Nephron (organoid): ENCODE measurements around the gene MELTF.

Experiments
- H3K27ac Mint-ChIP-seq, 3 experiments: 2 replicates each; pipeline ENCODE4 v1.8.0; 2020; ENCODE audit warnings: mixed read lengths in 3 of 3, mild to moderate bottlenecking in 2 of 3, moderate library complexity in 1 of 3
- H3K27me3 Mint-ChIP-seq: 2 replicates; pipeline ENCODE4 v1.8.0; 2021; ENCODE audit warnings: low read depth, mild to moderate bottlenecking, moderate library complexity, mixed read lengths
- H3K36me3 Mint-ChIP-seq: 2 replicates; pipeline ENCODE4 v1.8.0; 2020; ENCODE audit warnings: low read depth, mixed read lengths
- H3K4me1 Mint-ChIP-seq: 2 replicates; pipeline ENCODE4 v1.8.0; 2020; ENCODE audit warnings: mixed read lengths
- H3K4me3 Mint-ChIP-seq, 3 experiments: 2 replicates each; pipeline ENCODE4 v1.8.0; 2020; ENCODE audit warnings: mild to moderate bottlenecking in 3 of 3, mixed read lengths in 3 of 3, moderate library complexity in 2 of 3
- H3K9me3 Mint-ChIP-seq: 2 replicates; pipeline ENCODE4 v1.8.0; 2020; ENCODE audit warnings: mixed read lengths
- TF ChIP-seq, protein P1 (sequence below), 3 experiments: fragments of 200-600 bp; sonication (generic); IDR thresholded peaks; one replicate each; pipeline ENCODE4 v1.5.0; 2021; ENCODE audit warnings: antibody characterized with exemption in 3 of 3; ENCODE audit not compliant: unreplicated experiment in 3 of 3

MELTF gene

DNA sequence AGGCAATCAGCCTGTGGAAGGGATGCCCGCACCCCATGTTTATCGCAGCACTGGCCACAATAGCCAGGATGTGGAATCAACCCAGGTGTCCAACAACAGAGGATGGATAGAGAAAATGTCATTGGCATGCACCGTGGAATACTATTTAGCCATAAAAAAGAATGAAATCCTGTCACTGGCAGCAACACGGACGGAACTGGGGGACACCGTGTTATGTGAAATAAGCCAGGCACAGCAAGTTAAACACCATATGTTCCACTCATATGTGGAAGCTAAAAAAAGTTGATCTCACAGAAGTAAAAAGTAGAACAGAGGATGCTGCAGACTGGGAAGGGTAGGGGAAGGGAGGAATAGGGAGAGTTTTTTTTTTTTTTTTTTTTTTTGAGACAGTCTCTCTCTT lies 15.6 kb downstream of the MELTF start:
- H3K27me3 Mint-ChIP-seq, result peaks cover 16% of the 10 kb centered on the region
- peaks cover 6% of the 10 kb centered on the region for H3K4me1 Mint-ChIP-seq
- H3K27ac Mint-ChIP-seq, result no peak overlapping the region
- no peaks in the 10 kb centered on the region for H3K9me3 Mint-ChIP-seq
- TF ChIP-seq, protein P1, sequence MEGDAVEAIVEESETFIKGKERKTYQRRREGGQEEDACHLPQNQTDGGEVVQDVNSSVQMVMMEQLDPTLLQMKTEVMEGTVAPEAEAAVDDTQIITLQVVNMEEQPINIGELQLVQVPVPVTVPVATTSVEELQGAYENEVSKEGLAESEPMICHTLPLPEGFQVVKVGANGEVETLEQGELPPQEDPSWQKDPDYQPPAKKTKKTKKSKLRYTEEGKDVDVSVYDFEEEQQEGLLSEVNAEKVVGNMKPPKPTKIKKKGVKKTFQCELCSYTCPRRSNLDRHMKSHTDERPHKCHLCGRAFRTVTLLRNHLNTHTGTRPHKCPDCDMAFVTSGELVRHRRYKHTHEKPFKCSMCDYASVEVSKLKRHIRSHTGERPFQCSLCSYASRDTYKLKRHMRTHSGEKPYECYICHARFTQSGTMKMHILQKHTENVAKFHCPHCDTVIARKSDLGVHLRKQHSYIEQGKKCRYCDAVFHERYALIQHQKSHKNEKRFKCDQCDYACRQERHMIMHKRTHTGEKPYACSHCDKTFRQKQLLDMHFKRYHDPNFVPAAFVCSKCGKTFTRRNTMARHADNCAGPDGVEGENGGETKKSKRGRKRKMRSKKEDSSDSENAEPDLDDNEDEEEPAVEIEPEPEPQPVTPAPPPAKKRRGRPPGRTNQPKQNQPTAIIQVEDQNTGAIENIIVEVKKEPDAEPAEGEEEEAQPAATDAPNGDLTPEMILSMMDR (IDR thresholded peaks at IDR 0.05; ENCODE audit: unreplicated experiment in 3 of 3), result no peak
- H3K4me3 Mint-ChIP-seq, result no peak overlapping the region
- no peaks in the 10 kb centered on the region for H3K36me3 Mint-ChIP-seq

DNA sequence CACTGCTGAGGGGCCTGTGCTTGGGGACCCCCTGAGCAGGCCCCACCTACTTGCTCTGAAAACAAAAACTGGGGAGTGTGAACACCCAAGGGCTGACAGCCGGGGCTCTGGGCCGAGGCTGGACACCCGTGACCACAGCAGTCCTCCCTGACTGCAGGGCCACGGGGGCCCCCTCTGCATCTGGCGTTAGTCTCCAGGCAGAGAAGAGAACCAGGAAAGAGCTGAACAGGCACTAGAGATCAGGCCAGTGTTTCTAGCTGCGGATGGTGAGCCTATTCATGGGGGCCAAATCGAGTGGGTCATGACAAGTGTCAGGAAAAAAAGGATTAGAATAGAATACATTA lies 17.1 kb downstream of the MELTF start:
- no peaks in the 10 kb centered on the region for H3K9me3 Mint-ChIP-seq
- TF ChIP-seq, protein P1 (IDR thresholded peaks at IDR 0.05; ENCODE audit: unreplicated experiment in 3 of 3), result no peak
- no peak overlapping the region for H3K27ac Mint-ChIP-seq
- no peaks in the 10 kb centered on the region for H3K36me3 Mint-ChIP-seq
- H3K27me3 Mint-ChIP-seq, result peaks cover 13% of the 10 kb centered on the region
- H3K4me1 Mint-ChIP-seq, result peaks cover 6% of the 10 kb centered on the region
- no peak overlapping the region for H3K4me3 Mint-ChIP-seq

DNA sequence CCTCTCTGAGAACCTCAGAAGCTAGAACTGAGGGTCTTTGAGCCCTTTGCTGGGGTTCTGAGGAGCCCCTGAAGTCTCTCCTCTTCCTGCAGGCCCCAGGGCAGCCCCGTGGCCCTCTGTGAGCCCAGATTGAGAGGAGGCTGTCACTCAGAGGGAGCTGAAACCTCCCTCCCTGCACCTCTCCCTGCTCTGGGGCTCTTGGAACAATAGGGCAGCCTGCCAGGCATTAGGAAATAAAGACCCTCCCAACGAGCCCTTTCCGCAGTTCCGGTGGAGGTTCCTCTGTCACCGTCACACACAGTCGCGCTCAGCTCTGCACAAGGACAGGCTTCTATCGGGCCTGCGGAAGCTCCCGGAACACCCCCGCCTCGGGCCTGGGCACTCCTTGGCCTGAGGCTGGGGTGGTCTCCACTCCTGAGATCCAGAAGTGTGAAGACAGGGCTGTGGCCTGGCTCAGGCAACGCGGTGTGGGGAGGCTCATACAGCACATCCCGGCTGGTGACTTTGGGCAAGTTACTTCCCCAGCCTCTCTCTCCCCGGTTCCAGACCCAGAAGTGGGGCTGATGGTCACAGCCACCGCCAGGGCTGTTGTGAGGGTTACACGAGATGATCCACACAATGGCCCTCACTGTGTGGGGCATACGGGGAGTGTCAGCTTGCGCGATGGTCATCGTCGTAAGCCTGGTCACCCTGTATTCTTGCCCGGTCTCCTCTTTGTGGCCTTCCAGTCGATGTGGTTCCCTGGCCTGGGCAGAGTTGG lies 17.7 kb downstream of the MELTF start:
- TF ChIP-seq, protein P1 (IDR thresholded peaks at IDR 0.05; ENCODE audit: unreplicated experiment in 3 of 3), result no peak
- Mint-ChIP-seq H3K4me3 (no peak overlapping the region), H3K27ac (no peak overlapping the region), H3K9me3 (no peaks in the 10 kb centered on the region), H3K27me3 (peaks cover 13% of the 10 kb centered on the region), H3K36me3 (no peaks in the 10 kb centered on the region), H3K4me1 (peaks cover 6% of the 10 kb centered on the region)

DNA sequence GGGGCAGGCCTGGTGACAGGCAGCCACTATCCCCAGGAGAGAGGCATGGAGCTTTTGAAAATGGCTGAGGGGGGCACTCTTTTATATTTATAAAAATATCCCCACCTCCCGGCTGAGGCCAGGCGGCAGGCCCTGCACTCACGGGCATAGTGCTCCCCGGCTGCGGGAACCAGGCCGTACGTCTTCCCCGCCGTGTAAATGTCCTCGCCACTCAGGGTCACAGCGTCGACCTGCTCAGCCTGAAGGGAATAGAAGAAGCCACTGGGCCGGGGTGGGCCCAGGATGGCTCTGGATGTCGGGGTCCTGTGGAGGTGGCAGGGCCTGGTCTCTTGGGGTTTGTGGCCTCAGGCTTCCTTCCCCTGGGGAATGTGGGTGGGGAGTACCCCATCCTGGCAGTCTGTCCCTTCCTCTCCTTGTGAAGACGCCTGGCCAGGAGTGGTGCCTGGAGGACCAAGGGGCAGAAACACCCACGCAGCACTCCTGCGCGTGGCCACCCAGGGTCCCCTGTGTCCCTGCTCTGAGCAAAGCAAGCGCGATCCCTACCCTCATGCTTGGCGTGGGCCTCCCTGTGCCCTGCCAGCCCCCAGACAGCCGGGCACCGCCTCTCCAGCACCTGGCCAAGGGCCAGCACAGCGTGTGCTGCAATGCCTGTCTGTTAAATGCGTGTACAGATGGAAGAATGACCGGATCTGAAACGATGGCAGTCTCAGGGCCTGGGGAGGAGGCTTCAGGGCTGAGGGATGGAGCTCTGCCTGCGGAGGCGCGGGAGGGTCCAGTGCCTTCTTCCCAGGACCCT lies 18.9 kb downstream of the MELTF start:
- TF ChIP-seq, protein P1 (IDR thresholded peaks at IDR 0.05; ENCODE audit: unreplicated experiment in 3 of 3), result no peak
- no peak overlapping the region for H3K27ac Mint-ChIP-seq
- H3K9me3 Mint-ChIP-seq, result no peaks in the 10 kb centered on the region
- H3K36me3 Mint-ChIP-seq, result no peaks in the 10 kb centered on the region
- peaks cover 18% of the 10 kb centered on the region for H3K27me3 Mint-ChIP-seq
- H3K4me3 Mint-ChIP-seq, result no peak overlapping the region
- peaks cover 6% of the 10 kb centered on the region for H3K4me1 Mint-ChIP-seq

DNA sequence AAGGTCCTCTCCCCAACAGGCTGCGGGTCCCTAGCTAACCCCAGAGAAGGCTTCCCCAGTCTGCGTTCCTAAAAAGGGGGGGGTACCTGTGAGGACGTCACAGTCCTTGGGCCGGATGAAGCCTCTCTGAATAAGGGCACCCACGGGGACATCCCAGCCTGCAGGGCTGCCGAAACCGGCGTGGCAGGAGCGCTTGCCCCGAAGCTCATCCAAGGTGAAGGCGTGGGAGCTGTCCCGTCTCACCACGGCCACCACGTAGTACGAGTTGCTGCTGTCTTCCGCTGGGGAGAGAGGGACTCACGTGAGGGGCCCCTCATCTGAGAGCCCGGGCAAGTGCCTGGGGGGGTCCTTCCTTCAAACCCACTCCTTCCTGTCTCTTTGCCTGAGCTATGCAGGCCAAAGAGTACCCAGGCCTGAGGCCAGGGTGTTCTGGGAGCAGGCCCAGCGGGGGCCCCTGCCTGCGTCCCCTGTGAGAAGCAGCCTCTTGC lies 20.0 kb downstream of the MELTF start:
- Mint-ChIP-seq H3K27ac (no peak overlapping the region), H3K36me3 (peaks cover 7% of the 10 kb centered on the region), H3K9me3 (no peaks in the 10 kb centered on the region), H3K4me1 (peaks cover 8% of the 10 kb centered on the region), H3K4me3 (no peak overlapping the region), H3K27me3 (peaks cover 13% of the 10 kb centered on the region)
- TF ChIP-seq, protein P1 (IDR thresholded peaks at IDR 0.05; ENCODE audit: unreplicated experiment in 3 of 3), result no peak
